ENCODE results near the gene PRKCB. TPM values are rescaled to one million over a fixed set of nuclear protein-coding genes. Genes with fewer than 3 reads are reported as not detected.

PRKCB gene
- polyA plus RNA-seq, 1 donor from 2014 or later = 27.6 TPM

DNA sequence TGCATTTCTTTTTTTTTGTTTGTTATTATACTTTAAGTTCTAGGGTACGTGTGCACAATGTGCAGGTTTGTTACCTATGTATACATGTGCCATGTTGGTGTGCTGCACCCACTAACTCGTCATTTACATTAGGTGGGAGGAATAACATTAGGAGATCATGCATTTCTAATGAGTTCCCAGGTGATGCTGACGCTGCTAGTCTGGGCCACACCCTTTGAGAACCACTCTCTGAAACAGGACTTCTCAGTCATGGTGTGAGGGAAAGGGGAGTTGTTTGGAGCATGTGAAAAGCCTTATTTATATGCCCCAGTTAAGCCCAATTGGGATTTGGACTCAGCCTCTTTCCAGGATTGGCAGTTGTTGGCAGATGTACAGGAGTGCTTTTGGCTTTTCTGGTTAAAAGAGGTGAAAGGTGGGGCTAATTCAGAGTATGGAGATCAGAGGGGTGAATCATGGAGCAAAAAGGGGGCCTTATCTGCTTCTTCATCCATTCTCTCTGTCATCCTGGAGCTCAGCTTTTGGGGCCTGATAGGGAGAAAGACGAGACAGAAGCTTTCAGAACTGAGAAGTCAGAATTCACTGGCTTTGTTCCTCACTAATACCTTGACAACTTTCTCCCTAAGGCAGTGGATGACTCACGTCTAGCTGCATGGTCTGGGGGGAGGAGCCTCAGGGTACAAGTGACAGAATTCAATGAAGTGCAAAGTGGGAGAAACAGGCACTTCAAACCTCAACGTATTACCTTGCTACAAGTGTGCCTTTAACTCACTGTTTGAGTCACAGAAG is 240.3 kb downstream of the PRKCB start:
- TF ChIP-seq SMC3 (conservative IDR thresholded peaks at IDR 0.05; ENCODE audit: poor library complexity) (no peak), TAF1 (IDR thresholded peaks at IDR 0.05; ENCODE audit: low read depth) (no peak), RAD21 (conservative IDR thresholded peaks at IDR 0.05) (no peak), EZH2 (IDR thresholded peaks at IDR 0.05; ENCODE audit: borderline replicate concordance, insufficient read depth, low read length, poor library complexity, severe bottlenecking) (no peak), POLR2AphosphoS5 (IDR thresholded peaks at IDR 0.05) (no peak), CTCF (IDR thresholded peaks at IDR 0.05; ENCODE audit: poor library complexity, severe bottlenecking) (no peak), EP300 (conservative IDR thresholded peaks at IDR 0.05; ENCODE audit: poor library complexity, severe bottlenecking) (no peak), MXI1 (conservative IDR thresholded peaks at IDR 0.05; ENCODE audit: poor library complexity, severe bottlenecking) (no peak)
- TF ChIP-seq, protein P1, sequence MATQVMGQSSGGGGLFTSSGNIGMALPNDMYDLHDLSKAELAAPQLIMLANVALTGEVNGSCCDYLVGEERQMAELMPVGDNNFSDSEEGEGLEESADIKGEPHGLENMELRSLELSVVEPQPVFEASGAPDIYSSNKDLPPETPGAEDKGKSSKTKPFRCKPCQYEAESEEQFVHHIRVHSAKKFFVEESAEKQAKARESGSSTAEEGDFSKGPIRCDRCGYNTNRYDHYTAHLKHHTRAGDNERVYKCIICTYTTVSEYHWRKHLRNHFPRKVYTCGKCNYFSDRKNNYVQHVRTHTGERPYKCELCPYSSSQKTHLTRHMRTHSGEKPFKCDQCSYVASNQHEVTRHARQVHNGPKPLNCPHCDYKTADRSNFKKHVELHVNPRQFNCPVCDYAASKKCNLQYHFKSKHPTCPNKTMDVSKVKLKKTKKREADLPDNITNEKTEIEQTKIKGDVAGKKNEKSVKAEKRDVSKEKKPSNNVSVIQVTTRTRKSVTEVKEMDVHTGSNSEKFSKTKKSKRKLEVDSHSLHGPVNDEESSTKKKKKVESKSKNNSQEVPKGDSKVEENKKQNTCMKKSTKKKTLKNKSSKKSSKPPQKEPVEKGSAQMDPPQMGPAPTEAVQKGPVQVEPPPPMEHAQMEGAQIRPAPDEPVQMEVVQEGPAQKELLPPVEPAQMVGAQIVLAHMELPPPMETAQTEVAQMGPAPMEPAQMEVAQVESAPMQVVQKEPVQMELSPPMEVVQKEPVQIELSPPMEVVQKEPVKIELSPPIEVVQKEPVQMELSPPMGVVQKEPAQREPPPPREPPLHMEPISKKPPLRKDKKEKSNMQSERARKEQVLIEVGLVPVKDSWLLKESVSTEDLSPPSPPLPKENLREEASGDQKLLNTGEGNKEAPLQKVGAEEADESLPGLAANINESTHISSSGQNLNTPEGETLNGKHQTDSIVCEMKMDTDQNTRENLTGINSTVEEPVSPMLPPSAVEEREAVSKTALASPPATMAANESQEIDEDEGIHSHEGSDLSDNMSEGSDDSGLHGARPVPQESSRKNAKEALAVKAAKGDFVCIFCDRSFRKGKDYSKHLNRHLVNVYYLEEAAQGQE (IDR thresholded peaks at IDR 0.05; ENCODE audit: borderline replicate concordance) = no peak
- Histone ChIP-seq H3K79me2 (replicated peaks; ENCODE audit: insufficient read depth, low read length) (no peaks in the 10 kb centered on the region), H3K36me3 (ENCODE audit: insufficient read depth, low read length) (no peaks in the 10 kb centered on the region), H3K27ac (ENCODE audit: low read length) (no peak overlapping the region), H2AFZ (ENCODE audit: low read depth, low read length) (no peak overlapping the region), H3F3A (ENCODE audit: insufficient read depth, low read length, poor library complexity, severe bottlenecking) (no peaks in the 10 kb centered on the region), H3K9ac (ENCODE audit: low read length) (no peak overlapping the region), H3K27me3 (ENCODE audit: insufficient read depth, low read depth, low read length) (no peaks in the 10 kb centered on the region), H3K4me3 (ENCODE audit: low read length) (no peak overlapping the region), H3K4me2 (ENCODE audit: low read length) (no peak overlapping the region), H3K9me2 (ENCODE audit: insufficient read depth, low read length) (no peaks in the 10 kb centered on the region), H4K20me1 (ENCODE audit: insufficient read depth) (no peaks in the 10 kb centered on the region), H3K9me3 (ENCODE audit: low read length) (no peaks in the 10 kb centered on the region)

GRCh38 chr16:24077292-24077691 is 241.5 kb downstream of the PRKCB start:
- Histone ChIP-seq H3K27me3 (ENCODE audit: insufficient read depth, low read depth, low read length) (no peaks in the 10 kb centered on the region), H3K9me2 (ENCODE audit: insufficient read depth, low read length) (no peaks in the 10 kb centered on the region), H3K4me3 (ENCODE audit: low read length) (peak overlapping the region; percentile 54), H4K20me1 (ENCODE audit: insufficient read depth) (no peaks in the 10 kb centered on the region), H3K27ac (ENCODE audit: low read length) (peak overlapping the region; percentile 52), H3K79me2 (replicated peaks; ENCODE audit: insufficient read depth, low read length) (no peaks in the 10 kb centered on the region), H3K36me3 (ENCODE audit: insufficient read depth, low read length) (no peaks in the 10 kb centered on the region), H3K4me2 (ENCODE audit: low read length) (peak overlapping the region; percentile 65), H2AFZ (ENCODE audit: low read depth, low read length) (no peak overlapping the region), H3F3A (ENCODE audit: insufficient read depth, low read length, poor library complexity, severe bottlenecking) (no peaks in the 10 kb centered on the region), H3K9me3 (ENCODE audit: low read length) (no peaks in the 10 kb centered on the region), H3K9ac (ENCODE audit: low read length) (peak overlapping the region; percentile 25)
- TF ChIP-seq CTCF (IDR thresholded peaks at IDR 0.05; ENCODE audit: poor library complexity, severe bottlenecking) (no peak), TAF1 (IDR thresholded peaks at IDR 0.05; ENCODE audit: low read depth) (no peak), RAD21 (conservative IDR thresholded peaks at IDR 0.05) (no peak), POLR2AphosphoS5 (IDR thresholded peaks at IDR 0.05) (no peak), MXI1 (conservative IDR thresholded peaks at IDR 0.05; ENCODE audit: poor library complexity, severe bottlenecking) (no peak), EP300 (conservative IDR thresholded peaks at IDR 0.05; ENCODE audit: poor library complexity, severe bottlenecking) (no peak), EZH2 (IDR thresholded peaks at IDR 0.05; ENCODE audit: borderline replicate concordance, insufficient read depth, low read length, poor library complexity, severe bottlenecking) (no peak), SMC3 (conservative IDR thresholded peaks at IDR 0.05; ENCODE audit: poor library complexity) (no peak)
- TF ChIP-seq, protein P1 (IDR thresholded peaks at IDR 0.05; ENCODE audit: borderline replicate concordance) = no peak

All from neural cell (in vitro differentiated cells).